IMR-90 (cell line): ENCODE measurements around the gene BTAF1. TPM values are rescaled to one million over a fixed set of nuclear protein-coding genes. Genes with fewer than 3 reads are reported as not detected.

Experiments used
- ATAC-seq: fragments of 200-7000 bp; cut with Tn5 transposase; 2 replicates; pipeline ENCODE4 v1.9.1; 2020; ENCODE audit warnings: low read depth, mild to moderate bottlenecking, moderate library complexity
- BruUV-seq: library from RNA; stranded (reverse); fragments of 400-500 nt; replicated peaks from 2 replicates; lab custom pipeline; 2021; lab: Mats Ljungman, UMichigan
- CTCF ChIA-PET: fragments of 300-600 bp; formaldehyde crosslinking; extraction: SDS; loops from one replicate; lab custom pipeline; 2021; ENCODE audit warnings: antibody characterized with exemption; lab: Yijun Ruan, JAX
- POLR2A ChIA-PET: fragments of 300-600 bp; sonication (Branson Sonifier 250); formaldehyde crosslinking; loops from one replicate; lab custom pipeline; 2022; ENCODE audit warnings: antibody characterized with exemption; ENCODE audit not compliant: unreplicated experiment; lab: Charles Lee
- DNase-seq: peaks from one replicate; pipeline ENCODE4 v3.0.0; 2013
- H2AFZ ChIP-seq: replicated peaks from 2 replicates; pipeline ENCODE3; 2013; ENCODE audit warnings: low read length, mild to moderate bottlenecking; ENCODE audit not compliant: poor library complexity
- H2AK5ac ChIP-seq: 2 replicates; pipeline ENCODE4 v1.6.1; 2013; ENCODE audit warnings: low read depth, low read length, inconsistent platforms
- H2AK9ac ChIP-seq: replicated peaks from 2 replicates; pipeline ENCODE3; 2013; ENCODE audit warnings: mild to moderate bottlenecking, low read depth, low read length, moderate library complexity; ENCODE audit not compliant: poor library complexity
- H2BK120ac ChIP-seq: 2 replicates; pipeline ENCODE4 v1.6.1; 2013; ENCODE audit warnings: low read depth, low read length, inconsistent platforms
- H2BK15ac ChIP-seq: 3 replicates; pipeline ENCODE4 v1.6.1; 2013; ENCODE audit warnings: low read depth, low read length, inconsistent platforms
- H2BK20ac ChIP-seq: 2 replicates; pipeline ENCODE4 v1.6.1; 2013; ENCODE audit warnings: low read depth, mild to moderate bottlenecking, inconsistent platforms, low read length, moderate library complexity
- H2BK5ac ChIP-seq: 2 replicates; pipeline ENCODE4 v1.6.1; 2013; ENCODE audit warnings: mild to moderate bottlenecking, low read depth, low read length, inconsistent platforms; ENCODE audit not compliant: poor library complexity, severe bottlenecking
- H3K14ac ChIP-seq: replicated peaks from 2 replicates; pipeline ENCODE4 v1.6.1; 2013; ENCODE audit warnings: low read depth, low read length, inconsistent platforms
- H3K18ac ChIP-seq: 2 replicates; pipeline ENCODE4 v1.6.1; 2013; ENCODE audit warnings: low read depth, low read length, control low read depth
- H3K23ac ChIP-seq: 2 replicates; pipeline ENCODE4 v1.6.1; 2013; ENCODE audit warnings: low read depth, low read length, inconsistent platforms
- H3K27ac ChIP-seq: 2 replicates; pipeline ENCODE4 v1.5.1; 2013; ENCODE audit warnings: mild to moderate bottlenecking, control low read depth, low read length; ENCODE audit not compliant: insufficient read depth
- H3K27me3 ChIP-seq: 2 replicates; pipeline ENCODE4 v1.6.1; 2013; ENCODE audit warnings: low read length; ENCODE audit not compliant: control insufficient read depth, insufficient read depth
- H3K36me3 ChIP-seq: 2 replicates; pipeline ENCODE4 v1.6.1; 2013; ENCODE audit warnings: low read length, mixed read lengths; ENCODE audit not compliant: control insufficient read depth, insufficient read depth
- H3K4ac ChIP-seq: 2 replicates; pipeline ENCODE4 v1.6.1; 2013; ENCODE audit warnings: low read depth, low read length, inconsistent platforms
- H3K4me1 ChIP-seq: 2 replicates; pipeline ENCODE4 v1.6.1; 2013; ENCODE audit warnings: low read length, mixed read lengths; ENCODE audit not compliant: control insufficient read depth, insufficient read depth
- H3K4me2 ChIP-seq: 2 replicates; pipeline ENCODE4 v1.6.1; 2013; ENCODE audit warnings: low read depth, mild to moderate bottlenecking, control low read depth, low read length, moderate library complexity
- H3K4me3 ChIP-seq: 2 replicates; pipeline ENCODE4 v1.5.1; 2013; ENCODE audit warnings: low read depth, mild to moderate bottlenecking, control low read depth, low read length, moderate library complexity; ENCODE audit not compliant: insufficient read depth
- H3K56ac ChIP-seq: 2 replicates; pipeline ENCODE4 v1.6.1; 2013; ENCODE audit warnings: low read length, inconsistent platforms; ENCODE audit not compliant: insufficient read depth; ENCODE audit errors: extremely low read depth
- H3K79me1 ChIP-seq, 2 experiments: 2 replicates each; pipeline ENCODE4 v1.6.1; 2013; ENCODE audit warnings: low read length in 2 of 2, inconsistent platforms in 1 of 2, low read depth in 1 of 2
- H3K9ac ChIP-seq: 2 replicates; pipeline ENCODE4 v1.6.1; 2013; ENCODE audit warnings: low read depth, low read length, control low read depth
- H3K9me1 ChIP-seq: 2 replicates; pipeline ENCODE4 v1.6.1; 2013; ENCODE audit warnings: low read length, inconsistent platforms; ENCODE audit not compliant: insufficient read depth
- H3K9me3 ChIP-seq: 2 replicates; pipeline ENCODE4 v1.6.1; 2013; ENCODE audit warnings: low read length; ENCODE audit not compliant: control insufficient read depth, insufficient read depth
- H4K20me1 ChIP-seq: 2 replicates; pipeline ENCODE4 v1.6.1; 2013; ENCODE audit warnings: low read length, inconsistent platforms; ENCODE audit not compliant: insufficient read depth
- H4K5ac ChIP-seq: 2 replicates; pipeline ENCODE4 v1.6.1; 2013; ENCODE audit warnings: mild to moderate bottlenecking, low read depth, low read length, control low read depth
- H4K8ac ChIP-seq, 2 experiments: 2 replicates each; pipeline ENCODE4 v1.6.1; 2013; ENCODE audit warnings: low read depth in 2 of 2, low read length in 2 of 2, control low read depth in 1 of 2, inconsistent platforms in 1 of 2
- H4K91ac ChIP-seq: 2 replicates; pipeline ENCODE4 v1.6.1; 2013; ENCODE audit warnings: low read depth, low read length, inconsistent platforms; ENCODE audit not compliant: insufficient read depth
- FOS ChIP-seq: fragments of 150-350 bp; IDR thresholded peaks from 2 replicates; pipeline ENCODE4 v1.6.1; 2016; ENCODE audit warnings: low read depth, low read length
- MAFK ChIP-seq: IDR thresholded peaks from 2 replicates; pipeline ENCODE4 v1.6.1; 2012; ENCODE audit warnings: low read depth, low read length, improper control_type of control experiment
- MAZ ChIP-seq: IDR thresholded peaks from 2 replicates; pipeline ENCODE4 v1.6.1; 2012; ENCODE audit warnings: low read depth, mild to moderate bottlenecking, low read length, improper control_type of control experiment, moderate library complexity, borderline replicate concordance
- NFE2L2 ChIP-seq: fragments of 150-350 bp; IDR thresholded peaks from 2 replicates; pipeline ENCODE4 v1.6.1; 2016; ENCODE audit warnings: low read depth, mild to moderate bottlenecking, low read length
- RAD21 ChIP-seq: IDR thresholded peaks from 2 replicates; pipeline ENCODE4 v1.6.1; 2012; ENCODE audit warnings: low read length, improper control_type of control experiment
- SMC3 ChIP-seq: fragments of 150-350 bp; IDR thresholded peaks from 2 replicates; pipeline ENCODE4 v1.6.1; 2016; ENCODE audit warnings: low read depth, mild to moderate bottlenecking, antibody characterized with exemption, low read length, moderate library complexity
- WGBS, 2 experiments: methylation state at CpG; one replicate each; pipeline versions ENCODE4 v1.1.5 to v1.1.7; 2013; ENCODE audit warnings: missing lambda C conversion rate in 2 of 2; ENCODE audit not compliant: insufficient read length in 1 of 2; ENCODE audit errors: extremely low coverage in 2 of 2; 5-methylcytosine and 5-hydroxymethylcytosine counted together
- dilution Hi-C: fragments of 300-500 bp; cut with HindIII; formaldehyde crosslinking; loops from one replicate; pipeline ENCODE4 v1.14.3; 2018; ENCODE audit warnings: low sequenced_read_pairs; ENCODE audit not compliant: unreplicated experiment
- in situ Hi-C: fragments of 300-500 bp; cut with MboI; formaldehyde crosslinking; loops from 3 replicates; pipeline ENCODE4 v1.14.3; 2019; ENCODE audit warnings: low sequenced_read_pairs, inconsistent platforms, mixed read lengths
- intact Hi-C: fragments of 100-400 bp; cut with micrococcal nuclease; formaldehyde crosslinking; loops from 2 replicates; pipeline ENCODE4 v1.10.0; 2022
- polyA plus RNA-seq, 3 experiments: library from polyadenylated mRNA; depleted of rRNA; stranded (reverse); fragments of >200 nt; gene quantifications; 2 replicates each; pipeline ENCODE4 v1.2.3, GENCODE V29; 2012; ENCODE audit warnings: low replicate concordance in 1 of 3
- total RNA-seq: library from RNA; depleted of rRNA; stranded (reverse); fragments of >200 nt; gene quantifications from 2 replicates; pipeline ENCODE4 v1.2.3, GENCODE V29; 2012

BTAF1 gene
- total and polyA plus RNA-seq, 2 of the 4 experiments (the other 2 are of a cell fraction), result 15.0 to 42.3 TPM

DNA sequence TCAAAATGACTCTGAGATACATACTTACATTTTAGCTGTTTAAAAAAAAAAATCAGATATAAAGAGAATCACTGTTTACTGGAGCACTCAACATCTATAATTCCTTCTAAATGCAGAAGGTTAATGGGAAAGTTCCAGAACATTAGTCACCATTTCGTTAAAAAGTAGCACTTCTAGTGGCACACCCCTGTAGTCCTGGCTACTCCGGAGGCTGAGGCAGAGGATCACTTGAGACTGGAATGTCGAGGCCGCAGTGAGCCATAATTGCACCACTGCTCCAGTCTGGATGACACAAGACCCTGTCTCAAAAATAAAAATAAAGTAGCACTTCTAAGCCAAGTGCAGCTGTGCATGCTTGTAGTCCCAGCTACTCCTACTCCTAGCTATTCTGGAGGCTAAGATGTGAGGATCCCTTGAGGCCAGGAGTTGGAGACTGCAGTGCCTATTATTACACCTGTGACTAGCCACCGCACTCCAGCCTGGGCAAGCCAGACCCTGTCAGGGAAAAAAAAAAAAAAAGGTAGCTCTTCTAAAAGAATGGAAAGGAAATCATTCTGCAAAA, 16.5 kb upstream of the BTAF1 start:
- H3K27ac ChIP-seq, result no peak overlapping the region
- TF ChIP-seq FOS (no peak), MAFK (no peak), MAZ (no peak), RAD21 (no peak), SMC3 (no peak), NFE2L2 (no peak)
- WGBS, 2 experiments, result no CpG with 5 or more reads among the region's 5 CpGs
- no peak overlapping the region for H3K4ac ChIP-seq
- no peak overlapping the region for H3K23ac ChIP-seq
- no peak overlapping the region for H4K8ac ChIP-seq
- no peak overlapping the region for H3K9ac ChIP-seq
- H2BK5ac ChIP-seq, result no peak overlapping the region
- no peak overlapping the region for H3K56ac ChIP-seq
- no peak overlapping the region for H3K4me2 ChIP-seq
- peaks cover under 1% of the 10 kb centered on the region for H3K4me1 ChIP-seq
- intact Hi-C loops, result loop anchor here (5.0 kb wide), 1 partner anchor 1035 kb away; the partner anchor contains the start of gene RPP30
- H3K9me3 ChIP-seq, result no peaks in the 10 kb centered on the region
- H4K91ac ChIP-seq, result no peak overlapping the region
- no peak overlapping the region for H2BK120ac ChIP-seq
- no peaks in the 10 kb centered on the region for H4K20me1 ChIP-seq
- H2AK5ac ChIP-seq, result no peak overlapping the region
- H3K18ac ChIP-seq, result no peak overlapping the region
- H4K5ac ChIP-seq, result no peak overlapping the region
- H3K79me1 ChIP-seq, result peaks cover 7 to 9% of the 10 kb centered on the region in 2 experiments; a peak in 2 of 4 replicates
- H3K4me3 ChIP-seq, result no peak overlapping the region
- ATAC-seq, result no peak
- no peak overlapping the region for H2BK15ac ChIP-seq
- H3K14ac ChIP-seq, result no peak overlapping the region
- no peak for DNase-seq
- BruUV-seq, result no TSS peak
- ChIA-PET CTCF (interaction anchor here (0.6 to 1.0 kb wide), 2 partner anchors 11 to 72 kb away, joined by 3 read pairs; no protein-coding TSS in a partner anchor), POLR2A (interaction anchor here (1.2 kb wide), 1 partner anchor 17 kb away, joined by 4 read pairs; the partner anchor contains the start of gene BTAF1)
- dilution Hi-C loops, result no loop called here
- no peaks in the 10 kb centered on the region for H3K27me3 ChIP-seq
- no peak overlapping the region for H2AFZ ChIP-seq
- H2AK9ac ChIP-seq, result no peak overlapping the region
- H3K9me1 ChIP-seq, result no peaks in the 10 kb centered on the region
- no peaks in the 10 kb centered on the region for H3K36me3 ChIP-seq
- no peak overlapping the region for H2BK20ac ChIP-seq
- in situ Hi-C loops, result loop anchor here (25.0 kb wide), 2 partner anchors 520 to 995 kb away; partner anchors contain the start of gene ANKRD1
